Neuronal stem cell (in vitro differentiated cells): Measurements from ENCODE around the gene DDTL.
A peak's percentile ranks its signal among the peaks of the same experiment; 100 is the strongest.

ENCODE experiments used
- DNase-seq: peaks from one replicate; pipeline ENCODE4 v3.0.0-alpha.2; 2013; ENCODE audit warnings: low spot score
- H2AFZ ChIP-seq: one replicate; pipeline ENCODE4 v1.6.1; 2013; ENCODE audit warnings: mild to moderate bottlenecking, low read length, inconsistent platforms
- H2AK5ac ChIP-seq: 2 replicates; pipeline ENCODE4 v1.6.1; 2013; ENCODE audit warnings: low read depth, mild to moderate bottlenecking, inconsistent platforms, low read length, moderate library complexity, mixed read lengths
- H2BK120ac ChIP-seq: 2 replicates; pipeline ENCODE4 v1.6.1; 2013; ENCODE audit warnings: low read depth, mild to moderate bottlenecking, inconsistent platforms, low read length, moderate library complexity, mixed read lengths
- H2BK12ac ChIP-seq: one replicate; pipeline ENCODE4 v1.6.1; 2013; ENCODE audit warnings: low read length, inconsistent platforms
- H2BK15ac ChIP-seq: 2 replicates; pipeline ENCODE4 v1.6.1; 2013; ENCODE audit warnings: mild to moderate bottlenecking, low read length, inconsistent platforms, mixed read lengths
- H2BK5ac ChIP-seq: one replicate; pipeline ENCODE4 v1.6.1; 2013; ENCODE audit warnings: inconsistent platforms, mild to moderate bottlenecking, low read length, moderate library complexity
- H3K14ac ChIP-seq: one replicate; pipeline ENCODE4 v1.6.1; 2013; ENCODE audit warnings: low read length, inconsistent platforms
- H3K18ac ChIP-seq: 2 replicates; pipeline ENCODE4 v1.6.1; 2013; ENCODE audit warnings: low read length, inconsistent platforms
- H3K23ac ChIP-seq: 2 replicates; pipeline ENCODE4 v1.6.1; 2013; ENCODE audit warnings: low read depth, mild to moderate bottlenecking, mixed read lengths, low read length, inconsistent platforms; ENCODE audit not compliant: poor library complexity
- H3K27ac ChIP-seq: replicated peaks from 3 replicates; pipeline ENCODE4 v1.5.1; 2013; ENCODE audit warnings: low read length, inconsistent platforms
- H3K27me3 ChIP-seq, 3 experiments: 2 replicates each; pipeline ENCODE4 v1.6.1; 2013; ENCODE audit warnings: low read length in 3 of 3, mild to moderate bottlenecking in 2 of 3, inconsistent platforms in 1 of 3, low read depth in 1 of 3, mixed read lengths in 1 of 3, moderate library complexity in 1 of 3; ENCODE audit not compliant: control insufficient read depth in 3 of 3, insufficient read depth in 3 of 3
- H3K36me3 ChIP-seq, 2 donors: replicated peaks in 1 of 2; 2 replicates each; pipeline ENCODE4 v1.6.1; 2013; ENCODE audit warnings: low read length in 2 of 2; ENCODE audit not compliant: control insufficient read depth in 2 of 2, insufficient read depth in 2 of 2
- H3K4ac ChIP-seq: 2 replicates; pipeline ENCODE4 v1.6.1; 2013; ENCODE audit warnings: inconsistent platforms, mild to moderate bottlenecking, low read length, moderate library complexity
- H3K4me1 ChIP-seq, 2 donors: 1 replicate in 1 of 2; 2 replicates in 1 of 2; pipeline ENCODE4 v1.6.1; 2013; ENCODE audit warnings: low read length in 2 of 2, low read depth in 1 of 2; ENCODE audit not compliant: control insufficient read depth in 2 of 2, insufficient read depth in 1 of 2
- H3K4me2 ChIP-seq: one replicate; pipeline ENCODE4 v1.6.1; 2013; ENCODE audit warnings: mild to moderate bottlenecking, low read length, inconsistent platforms; ENCODE audit not compliant: insufficient read depth, poor library complexity, severe bottlenecking
- H3K4me3 ChIP-seq, 2 donors: 2 replicates each; pipeline ENCODE4 v1.5.1; 2013; ENCODE audit warnings: low read length in 2 of 2, mild to moderate bottlenecking in 2 of 2, inconsistent platforms in 1 of 2, moderate library complexity in 1 of 2
- H3K79me1 ChIP-seq: one replicate; pipeline ENCODE4 v1.6.1; 2013; ENCODE audit warnings: low read depth, mild to moderate bottlenecking, inconsistent platforms, low read length, moderate library complexity
- H3K9ac ChIP-seq: one replicate; pipeline ENCODE4 v1.6.1; 2013; ENCODE audit warnings: mild to moderate bottlenecking, low read depth, low read length, inconsistent platforms; ENCODE audit not compliant: poor library complexity
- H3K9me3 ChIP-seq, 2 donors: replicated peaks in 1 of 2; 2 replicates each; pipeline versions ENCODE3 to v1.6.1; 2013; ENCODE audit warnings: low read length in 2 of 2, mild to moderate bottlenecking in 2 of 2, inconsistent platforms in 1 of 2, low read depth in 1 of 2, mixed read lengths in 1 of 2, moderate library complexity in 1 of 2; ENCODE audit not compliant: control insufficient read depth in 2 of 2, insufficient read depth in 1 of 2
- H4K8ac ChIP-seq: one replicate; pipeline ENCODE4 v1.6.1; 2013; ENCODE audit warnings: low read depth, mild to moderate bottlenecking, inconsistent platforms, low read length, moderate library complexity
- H4K91ac ChIP-seq: one replicate; pipeline ENCODE4 v1.6.1; 2013; ENCODE audit warnings: low read length, low read depth, mild to moderate bottlenecking, inconsistent platforms; ENCODE audit not compliant: poor library complexity
- WGBS, 2 donors: extraction: QIAGEN DNeasy Blood & Tissue Kit; methylation state at CpG; one replicate each; pipeline ENCODE4 v1.1.7; 2013; ENCODE audit warnings: missing lambda C conversion rate in 2 of 2, mixed read lengths in 1 of 2; ENCODE audit not compliant: insufficient read length in 2 of 2, insufficient replicate concordance in 1 of 2; ENCODE audit errors: extremely low coverage in 2 of 2; 5-methylcytosine and 5-hydroxymethylcytosine counted together

Gene DDTL

DNA sequence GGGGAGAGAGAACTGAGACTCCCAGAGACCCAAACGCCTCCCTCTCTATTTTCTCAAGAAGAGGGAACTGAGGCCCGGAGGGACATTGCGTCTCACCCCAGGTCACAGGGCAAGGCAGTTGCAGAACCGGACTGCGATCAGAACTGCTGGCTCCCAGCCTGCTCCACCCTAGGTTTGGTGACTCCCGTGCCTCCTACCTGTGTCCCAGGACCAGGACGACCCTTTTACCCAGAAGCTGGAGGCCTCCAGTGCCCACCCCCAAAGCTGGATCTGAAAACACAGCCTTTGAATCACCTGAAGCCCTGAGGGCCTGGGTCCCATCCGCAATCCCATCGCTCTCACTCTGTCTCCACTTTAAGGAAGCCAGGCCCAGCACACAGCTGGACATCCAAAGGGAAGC lies 37.2 kb downstream of the DDTL start:
- H4K8ac ChIP-seq, result no peak overlapping the region
- H4K91ac ChIP-seq, result no peak overlapping the region
- no peak overlapping the region for H2BK5ac ChIP-seq
- no peak overlapping the region for H2BK120ac ChIP-seq
- no CpG with 5 or more reads among the region's 9 CpGs for WGBS, 2 donors
- H3K4me3 ChIP-seq, result no peak overlapping the region
- H3K27me3 ChIP-seq, result peaks cover 0 to 32% (median 0%) of the 10 kb centered on the region in 3 experiments
- no peak overlapping the region for H3K4ac ChIP-seq
- no peak overlapping the region for H3K18ac ChIP-seq
- H3K4me2 ChIP-seq, result no peak overlapping the region
- H2AK5ac ChIP-seq, result no peak overlapping the region
- no peak overlapping the region for H3K27ac ChIP-seq
- H3K9me3 ChIP-seq, result no peaks in the 10 kb centered on the region
- H3K14ac ChIP-seq, result no peak overlapping the region
- H2BK12ac ChIP-seq, result no peak overlapping the region
- DNase-seq, result no peak
- no peak overlapping the region for H2BK15ac ChIP-seq
- H3K79me1 ChIP-seq, result no peaks in the 10 kb centered on the region
- H3K9ac ChIP-seq, result no peak overlapping the region
- no peak overlapping the region for H3K23ac ChIP-seq
- peak overlapping the region; percentile 64 for H2AFZ ChIP-seq
- H3K4me1 ChIP-seq, result peaks cover 4 to 7% of the 10 kb centered on the region in 2 donors
- no peaks in the 10 kb centered on the region for H3K36me3 ChIP-seq

DNA sequence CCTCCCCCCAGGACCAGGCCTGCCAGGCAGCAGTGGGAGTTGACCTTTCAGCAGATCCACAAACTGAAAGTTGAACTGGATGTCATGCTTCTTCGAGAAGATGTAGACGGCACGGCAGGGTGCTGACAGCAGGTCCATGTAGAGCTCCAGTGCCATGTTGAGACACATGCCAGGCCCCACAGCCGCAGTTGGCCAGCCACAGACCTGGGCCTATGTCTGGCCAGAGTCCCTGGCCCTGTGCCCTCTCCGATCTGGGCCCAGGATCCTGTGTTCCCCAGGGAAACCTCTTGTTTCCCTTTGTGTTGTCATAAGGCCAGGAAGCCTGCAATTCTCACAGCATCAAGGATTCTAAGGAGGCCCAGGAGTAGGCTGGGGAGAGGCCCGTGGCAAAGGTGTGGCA lies 38.5 kb downstream of the DDTL start, which contains the start of gene GSTT4:
Gene GSTT4 (minus strand): TSS at position 253 of the 400 bp plus-strand sequence. CDS start 97 bp downstream, at position 156.
- peaks cover 0 to 8% of the 10 kb centered on the region in 2 donors for H3K9me3 ChIP-seq
- peak within 1 kb of the TSS; percentile 76 for H2BK120ac ChIP-seq
- DNase-seq, result no peak
- H3K4me1 ChIP-seq, result peaks cover 4 to 8% of the 10 kb centered on the region in 2 donors
- H4K91ac ChIP-seq, result no peak within 1 kb of the TSS
- no peak within 1 kb of the TSS for H4K8ac ChIP-seq
- no peak within 1 kb of the TSS for H3K4ac ChIP-seq
- H2BK15ac ChIP-seq, result peak within 1 kb of the TSS; percentile 29
- no peak within 1 kb of the TSS for H3K27ac ChIP-seq
- H3K36me3 ChIP-seq, result no peaks in the 10 kb centered on the region
- no peak within 1 kb of the TSS for H2BK5ac ChIP-seq
- H3K14ac ChIP-seq, result peak within 1 kb of the TSS; percentile 56
- peak within 1 kb of the TSS; percentile 23 for H3K18ac ChIP-seq
- peaks cover 0 to 32% (median 0%) of the 10 kb centered on the region in 3 experiments for H3K27me3 ChIP-seq
- H2AK5ac ChIP-seq, result peak within 1 kb of the TSS; percentile 6
- no CpG with 5 or more reads among the region's 6 CpGs for WGBS, 2 donors
- H3K9ac ChIP-seq, result peak within 1 kb of the TSS; percentile 18
- H3K79me1 ChIP-seq, result no peaks in the 10 kb centered on the region
- no peak within 1 kb of the TSS for H3K23ac ChIP-seq
- H2BK12ac ChIP-seq, result no peak within 1 kb of the TSS
- no peak within 1 kb of the TSS for H3K4me2 ChIP-seq
- H2AFZ ChIP-seq, result peak within 1 kb of the TSS; percentile 65
- no peak within 1 kb of the TSS for H3K4me3 ChIP-seq

DNA sequence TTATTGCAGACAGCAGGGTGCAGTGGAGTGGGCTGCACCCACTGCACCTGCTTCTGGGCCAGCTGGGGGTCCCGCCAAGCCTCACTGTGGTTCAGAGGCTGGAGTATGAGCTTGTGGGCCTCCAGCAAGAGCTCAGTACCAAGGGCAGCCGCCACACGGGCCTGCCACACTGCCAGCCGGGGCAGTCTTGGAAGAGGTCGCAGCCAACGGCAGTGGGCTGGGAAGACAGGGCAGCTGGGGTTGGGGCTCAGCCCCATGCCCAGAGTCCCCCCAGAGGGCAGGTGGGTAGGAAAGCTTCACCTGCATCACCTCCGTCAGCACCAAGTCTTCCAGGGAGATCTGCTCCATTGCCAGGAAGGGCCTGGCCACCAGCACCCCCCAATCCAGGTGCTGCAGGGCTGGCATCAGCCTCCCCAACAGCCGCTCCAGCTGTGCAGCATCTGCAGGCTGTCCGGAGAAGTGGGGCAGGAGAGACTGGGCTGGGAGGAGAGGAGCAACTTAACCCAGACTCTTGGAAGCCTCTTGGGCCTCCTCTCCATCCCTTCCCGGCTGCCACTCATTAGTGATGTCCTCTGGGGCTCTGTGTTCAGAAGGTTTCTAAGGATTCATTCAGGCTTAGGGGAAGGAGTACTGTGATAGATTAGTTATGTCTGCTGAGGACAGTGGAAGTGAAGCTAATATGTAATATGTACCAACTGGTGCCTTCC lies 39.7 kb downstream of the DDTL start:
- Histone ChIP-seq H4K91ac (no peak overlapping the region), H3K9me3 (peaks cover 0 to 8% of the 10 kb centered on the region in 2 donors), H3K9ac (no peak overlapping the region), H3K4me1 (peaks cover 1 to 8% of the 10 kb centered on the region in 2 donors), H2AFZ (no peak overlapping the region), H2BK12ac (no peak overlapping the region), H3K23ac (no peak overlapping the region), H2AK5ac (peak overlapping the region; percentile 6), H3K14ac (no peak overlapping the region), H2BK5ac (no peak overlapping the region), H2BK120ac (no peak overlapping the region), H3K4me3 (no peak overlapping the region), H2BK15ac (peak overlapping the region; percentile 29), H3K18ac (peak overlapping the region; percentile 6), H3K27me3 (peaks cover 0 to 32% (median 0%) of the 10 kb centered on the region in 3 experiments), H4K8ac (no peak overlapping the region), H3K4me2 (no peak overlapping the region), H3K27ac (no peak overlapping the region), H3K4ac (no peak overlapping the region), H3K36me3 (no peaks in the 10 kb centered on the region), H3K79me1 (no peaks in the 10 kb centered on the region)
- DNase-seq, result no peak
- WGBS, 2 donors, result no CpG with 5 or more reads among the region's 10 CpGs

DNA sequence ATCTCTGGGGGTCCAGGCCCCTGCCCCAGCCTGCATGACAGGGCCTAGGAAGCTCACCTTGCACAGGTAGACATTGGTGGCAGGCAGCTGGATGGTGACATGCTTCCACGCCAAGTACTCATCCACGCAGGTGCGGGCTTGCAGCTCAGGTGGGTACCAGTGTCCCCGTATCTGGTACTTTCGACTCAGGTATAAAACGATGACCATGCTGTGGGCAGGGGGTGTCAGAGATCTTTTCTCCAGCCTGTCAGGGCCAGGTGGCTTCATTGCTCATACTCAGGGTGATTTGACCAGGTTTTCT lies 40.2 kb downstream of the DDTL start:
- H3K4me3 ChIP-seq, result no peak overlapping the region
- no peak overlapping the region for H4K91ac ChIP-seq
- no peak overlapping the region for H2AFZ ChIP-seq
- DNase-seq, result no peak
- peak overlapping the region; percentile 17 for H3K23ac ChIP-seq
- no peak overlapping the region for H3K9ac ChIP-seq
- peak overlapping the region; percentile 23 for H2BK15ac ChIP-seq
- H2BK5ac ChIP-seq, result peak overlapping the region; percentile 30
- H3K9me3 ChIP-seq, result peaks cover 0 to 8% of the 10 kb centered on the region in 2 donors
- no peak overlapping the region for H4K8ac ChIP-seq
- peaks cover 0 to 8% of the 10 kb centered on the region in 2 donors for H3K4me1 ChIP-seq
- H3K27me3 ChIP-seq, result peaks cover 0 to 32% (median 0%) of the 10 kb centered on the region in 3 experiments
- H3K79me1 ChIP-seq, result peaks cover 3% of the 10 kb centered on the region
- peak overlapping the region; percentile 22 for H2AK5ac ChIP-seq
- no CpG with 5 or more reads among the region's 6 CpGs for WGBS, 2 donors
- H3K4ac ChIP-seq, result no peak overlapping the region
- H3K14ac ChIP-seq, result peak overlapping the region; percentile 77
- H2BK12ac ChIP-seq, result no peak overlapping the region
- H2BK120ac ChIP-seq, result no peak overlapping the region
- H3K27ac ChIP-seq, result no peak overlapping the region
- no peak overlapping the region for H3K18ac ChIP-seq
- no peak overlapping the region for H3K4me2 ChIP-seq
- no peaks in the 10 kb centered on the region for H3K36me3 ChIP-seq
